Ishikawa (cell line): ENCODE data around the gene TSPAN16.

Source experiments
- EGR1 ChIP-seq: IDR thresholded peaks from 2 replicates; pipeline ENCODE4 v1.6.1; 2012
- EP300 ChIP-seq: IDR thresholded peaks from 2 replicates; pipeline ENCODE4 v1.6.1; 2012; ENCODE audit warnings: borderline replicate concordance
- FOXM1 ChIP-seq: IDR thresholded peaks from 2 replicates; pipeline ENCODE4 v1.6.1; 2012; ENCODE audit warnings: low read depth, borderline replicate concordance
- MAX ChIP-seq: IDR thresholded peaks from 2 replicates; pipeline ENCODE4 v1.6.1; 2012
- TAF1 ChIP-seq: IDR thresholded peaks from 2 replicates; pipeline ENCODE4 v1.6.1; 2012; ENCODE audit warnings: low read depth, mild to moderate bottlenecking
- TCF12 ChIP-seq: IDR thresholded peaks from 2 replicates; pipeline ENCODE4 v1.6.1; 2012; ENCODE audit warnings: low read depth
- YY1 ChIP-seq: IDR thresholded peaks from 2 replicates; pipeline ENCODE4 v1.6.1; 2012; ENCODE audit warnings: low read depth
- TF ChIP-seq, protein P1 (sequence below): IDR thresholded peaks from 2 replicates; pipeline ENCODE4 v1.6.1; 2012; ENCODE audit warnings: low read depth, mild to moderate bottlenecking

- TF ChIP-seq, protein P1, sequence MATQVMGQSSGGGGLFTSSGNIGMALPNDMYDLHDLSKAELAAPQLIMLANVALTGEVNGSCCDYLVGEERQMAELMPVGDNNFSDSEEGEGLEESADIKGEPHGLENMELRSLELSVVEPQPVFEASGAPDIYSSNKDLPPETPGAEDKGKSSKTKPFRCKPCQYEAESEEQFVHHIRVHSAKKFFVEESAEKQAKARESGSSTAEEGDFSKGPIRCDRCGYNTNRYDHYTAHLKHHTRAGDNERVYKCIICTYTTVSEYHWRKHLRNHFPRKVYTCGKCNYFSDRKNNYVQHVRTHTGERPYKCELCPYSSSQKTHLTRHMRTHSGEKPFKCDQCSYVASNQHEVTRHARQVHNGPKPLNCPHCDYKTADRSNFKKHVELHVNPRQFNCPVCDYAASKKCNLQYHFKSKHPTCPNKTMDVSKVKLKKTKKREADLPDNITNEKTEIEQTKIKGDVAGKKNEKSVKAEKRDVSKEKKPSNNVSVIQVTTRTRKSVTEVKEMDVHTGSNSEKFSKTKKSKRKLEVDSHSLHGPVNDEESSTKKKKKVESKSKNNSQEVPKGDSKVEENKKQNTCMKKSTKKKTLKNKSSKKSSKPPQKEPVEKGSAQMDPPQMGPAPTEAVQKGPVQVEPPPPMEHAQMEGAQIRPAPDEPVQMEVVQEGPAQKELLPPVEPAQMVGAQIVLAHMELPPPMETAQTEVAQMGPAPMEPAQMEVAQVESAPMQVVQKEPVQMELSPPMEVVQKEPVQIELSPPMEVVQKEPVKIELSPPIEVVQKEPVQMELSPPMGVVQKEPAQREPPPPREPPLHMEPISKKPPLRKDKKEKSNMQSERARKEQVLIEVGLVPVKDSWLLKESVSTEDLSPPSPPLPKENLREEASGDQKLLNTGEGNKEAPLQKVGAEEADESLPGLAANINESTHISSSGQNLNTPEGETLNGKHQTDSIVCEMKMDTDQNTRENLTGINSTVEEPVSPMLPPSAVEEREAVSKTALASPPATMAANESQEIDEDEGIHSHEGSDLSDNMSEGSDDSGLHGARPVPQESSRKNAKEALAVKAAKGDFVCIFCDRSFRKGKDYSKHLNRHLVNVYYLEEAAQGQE: no peak
- TF ChIP-seq EGR1: no peak
- no peak for TF ChIP-seq EP300
- no peak for TF ChIP-seq MAX
- TF ChIP-seq YY1: no peak
- no peak for TF ChIP-seq TCF12
- TF ChIP-seq TAF1: no peak
- no peak for TF ChIP-seq FOXM1
Observed at GRCh38 chr19:11263726-11264125, 32.2 kb upstream of the TSPAN16 start.
